ENCODE data around the gene CAPN13. TPM values are rescaled to one million over a fixed set of nuclear protein-coding genes. Genes with fewer than 3 reads are reported as not detected.

CAPN13 gene
- total and polyA plus RNA-seq, 2 donors (not counting 3 experiments of a cell fraction or from before 2014, with no cell fraction given) = not detected

- Histone ChIP-seq H3K4me3 (replicated peaks in 1 of 3; ENCODE audit: insufficient read depth in 1 of 3, low read depth in 1 of 3, low read length in 3 of 3) (no peak overlapping the region), H3K9me3 (replicated peaks; ENCODE audit: control insufficient read depth, insufficient read depth, low read length) (no peaks in the 10 kb centered on the region), H3K27me3 (ENCODE audit: control insufficient read depth in 2 of 2, insufficient read depth in 2 of 2, low read length in 2 of 2) (no peaks in the 10 kb centered on the region), H3K9ac (replicated peaks; ENCODE audit: extremely low read depth, insufficient read depth, low read length) (no peak overlapping the region), H3K4me1 (ENCODE audit: control insufficient read depth, extremely low read depth, insufficient read depth, low read length) (no peaks in the 10 kb centered on the region), H3K9me1 (replicated peaks; ENCODE audit: control insufficient read depth, extremely low read depth, insufficient read depth, low read length) (no peaks in the 10 kb centered on the region), H3K36me3 (ENCODE audit: control insufficient read depth in 2 of 2, extremely low read depth in 1 of 2, insufficient read depth in 2 of 2, low read length in 2 of 2) (no peaks in the 10 kb centered on the region), H3K27ac (ENCODE audit: insufficient read depth, low read depth, low read length) (no peak overlapping the region), H4K20me1 (replicated peaks; ENCODE audit: control insufficient read depth, extremely low read depth, insufficient read depth, low read length) (no peaks in the 10 kb centered on the region), H3K79me2 (ENCODE audit: control insufficient read depth, insufficient read depth, low read length) (no peaks in the 10 kb centered on the region), H2AFZ (ENCODE audit: low read depth, low read length) (no peak overlapping the region), H3K4me2 (ENCODE audit: insufficient read depth, low read length) (no peak overlapping the region)
- no peak for FAIRE-seq
- TF ChIP-seq EZH2 (IDR thresholded peaks at IDR 0.05; ENCODE audit: borderline replicate concordance, low read depth, low read length, severe bottlenecking) (no peak), CTCF (IDR thresholded peaks at IDR 0.05; ENCODE audit: extremely low read depth in 1 of 2, insufficient read depth in 1 of 2, low read depth in 1 of 2, low read length in 2 of 2) (no peak), POLR2AphosphoS5 (IDR thresholded peaks at IDR 0.05; ENCODE audit: insufficient read depth, low read depth, low read length) (no peak), FOS (IDR thresholded peaks at IDR 0.05; ENCODE audit: borderline replicate concordance, insufficient read depth, low read length) (no peak), MAX (IDR thresholded peaks at IDR 0.05; ENCODE audit: insufficient read depth, insufficient read length) (no peak), POLR2A (IDR thresholded peaks at IDR 0.05; ENCODE audit: low read depth, low read length) (no peak), GATA2 (IDR thresholded peaks at IDR 0.05; ENCODE audit: insufficient read depth, insufficient read length, low read depth, low read length) (no peak), MYC (IDR thresholded peaks at IDR 0.05; ENCODE audit: low read depth, low read length) (no peak), JUN (IDR thresholded peaks at IDR 0.05; ENCODE audit: borderline replicate concordance, insufficient read depth, insufficient read length, low read depth) (no peak)
- ChIA-PET CTCF (interaction anchor here (1.1 to 2.6 kb wide), 3 partner anchors 11 to 515 kb away, joined by 3 to 18 read pairs (median 5); no protein-coding TSS in a partner anchor), POLR2A (no interaction called here)
- dilution Hi-C loops (cut with MboI; ENCODE audit: extremely low pct_ligation_motif_present, low sequenced_read_pairs) = loop anchor here (25.0 kb wide), 1 partner anchor 614 kb away; no protein-coding TSS in a partner anchor
- BruUV-seq (replicated peaks) = no TSS peak
- DNase-seq (ENCODE audit: low read depth, low spot score) = no peak
- intact Hi-C loops (cut with micrococcal nuclease) = no loop called here
These were observed 84.1 kb downstream of the CAPN13 start for GRCh38 chr2:30722936-30723725.

Measured in endothelial cell of umbilical vein (primary cell).